Measurements from ENCODE around the gene HS3ST3B1. TPM values are rescaled to one million over a fixed set of nuclear protein-coding genes. Genes with fewer than 3 reads are reported as not detected.

The HS3ST3B1 gene
- total RNA-seq, 2 experiments from 2014 or later = 4.9 to 5.1 TPM

- TF ChIP-seq, protein P1, sequence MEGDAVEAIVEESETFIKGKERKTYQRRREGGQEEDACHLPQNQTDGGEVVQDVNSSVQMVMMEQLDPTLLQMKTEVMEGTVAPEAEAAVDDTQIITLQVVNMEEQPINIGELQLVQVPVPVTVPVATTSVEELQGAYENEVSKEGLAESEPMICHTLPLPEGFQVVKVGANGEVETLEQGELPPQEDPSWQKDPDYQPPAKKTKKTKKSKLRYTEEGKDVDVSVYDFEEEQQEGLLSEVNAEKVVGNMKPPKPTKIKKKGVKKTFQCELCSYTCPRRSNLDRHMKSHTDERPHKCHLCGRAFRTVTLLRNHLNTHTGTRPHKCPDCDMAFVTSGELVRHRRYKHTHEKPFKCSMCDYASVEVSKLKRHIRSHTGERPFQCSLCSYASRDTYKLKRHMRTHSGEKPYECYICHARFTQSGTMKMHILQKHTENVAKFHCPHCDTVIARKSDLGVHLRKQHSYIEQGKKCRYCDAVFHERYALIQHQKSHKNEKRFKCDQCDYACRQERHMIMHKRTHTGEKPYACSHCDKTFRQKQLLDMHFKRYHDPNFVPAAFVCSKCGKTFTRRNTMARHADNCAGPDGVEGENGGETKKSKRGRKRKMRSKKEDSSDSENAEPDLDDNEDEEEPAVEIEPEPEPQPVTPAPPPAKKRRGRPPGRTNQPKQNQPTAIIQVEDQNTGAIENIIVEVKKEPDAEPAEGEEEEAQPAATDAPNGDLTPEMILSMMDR (IDR thresholded peaks at IDR 0.05) = no peak
- H3K27me3 Mint-ChIP-seq = no peaks in the 10 kb centered on the region
- no peaks in the 10 kb centered on the region for H3K4me1 Mint-ChIP-seq (ENCODE audit: low read depth)
- H3K36me3 Mint-ChIP-seq (ENCODE audit: low read depth) = no peaks in the 10 kb centered on the region
- POLR2A ChIA-PET = no interaction called here
- ATAC-seq (no peak), DNase-seq (no peak)
- no peak overlapping the region for H3K27ac Mint-ChIP-seq
- H3K9me3 Mint-ChIP-seq = peaks cover 6% of the 10 kb centered on the region
- no peak overlapping the region for H3K4me3 Mint-ChIP-seq
- intact Hi-C loops (cut with micrococcal nuclease) = no loop called here
- CTCF ChIA-PET = no interaction called here
Observed at GRCh38 chr17:14270508-14270907, 30.4 kb upstream of the HS3ST3B1 start.

DNA sequence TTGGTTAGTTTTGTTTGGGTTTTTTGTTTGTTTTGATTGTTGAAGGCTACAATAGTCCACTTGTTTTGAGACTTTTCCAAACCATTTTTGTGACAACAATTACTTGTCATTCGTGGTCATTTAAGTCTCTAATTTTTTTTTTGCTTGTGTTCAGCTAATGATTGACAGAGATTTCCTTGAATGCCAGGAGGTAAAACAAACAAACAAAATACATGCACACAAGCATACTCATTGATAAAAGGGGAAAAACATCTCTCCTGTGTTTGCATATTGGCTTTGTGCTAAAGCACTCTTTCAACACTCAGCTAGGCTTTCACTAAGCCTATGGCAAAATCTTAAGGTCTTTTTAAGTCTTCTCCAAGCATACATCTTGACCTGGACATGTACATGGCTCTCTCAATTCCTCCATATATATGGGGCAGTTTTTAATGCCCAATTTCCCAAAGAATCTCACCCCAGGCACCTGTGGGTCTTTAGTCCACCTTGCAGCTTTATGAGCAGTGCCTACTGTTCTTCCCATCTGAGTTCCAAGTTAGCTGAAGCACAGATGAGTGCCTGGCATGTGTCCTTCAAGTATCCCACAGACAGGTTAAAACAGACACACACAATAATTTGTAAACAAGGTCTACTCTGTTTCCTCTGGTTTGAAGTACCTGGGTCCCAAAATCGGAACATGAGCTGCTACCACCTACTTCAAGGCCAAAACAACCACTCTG, 24.2 kb upstream of the HS3ST3B1 start:
- POLR2A ChIA-PET = interaction anchor here (1.3 kb wide), 1 partner anchor 25 kb away, joined by 3 read pairs; no protein-coding TSS in a partner anchor
- no peak for DNase-seq
- intact Hi-C loops (cut with micrococcal nuclease) = no loop called here
- TF ChIP-seq, protein P1 (IDR thresholded peaks at IDR 0.05) = no peak
- Mint-ChIP-seq H3K4me3 (no peak overlapping the region), H3K4me1 (ENCODE audit: low read depth) (no peaks in the 10 kb centered on the region), H3K27ac (no peak overlapping the region), H3K9me3 (peaks cover 8% of the 10 kb centered on the region), H3K27me3 (peaks cover 2% of the 10 kb centered on the region), H3K36me3 (ENCODE audit: low read depth) (no peaks in the 10 kb centered on the region)
- ATAC-seq = no peak
- CTCF ChIA-PET = interaction anchor here (0.9 kb wide), 1 partner anchor 563 kb away, joined by 3 read pairs; no protein-coding TSS in a partner anchor

- ATAC-seq (no peak), DNase-seq (no peak)
- Mint-ChIP-seq H3K27me3 (peaks cover 6% of the 10 kb centered on the region), H3K4me1 (ENCODE audit: low read depth) (no peaks in the 10 kb centered on the region), H3K4me3 (no peak overlapping the region), H3K27ac (no peak overlapping the region), H3K36me3 (ENCODE audit: low read depth) (no peaks in the 10 kb centered on the region), H3K9me3 (no peaks in the 10 kb centered on the region)
- CTCF ChIA-PET = no interaction called here
- POLR2A ChIA-PET = no interaction called here
- TF ChIP-seq, protein P1 (IDR thresholded peaks at IDR 0.05) = no peak
- intact Hi-C loops (cut with micrococcal nuclease) = no loop called here
Observed at GRCh38 chr17:14281530-14281929, 19.4 kb upstream of the HS3ST3B1 start.

DNA sequence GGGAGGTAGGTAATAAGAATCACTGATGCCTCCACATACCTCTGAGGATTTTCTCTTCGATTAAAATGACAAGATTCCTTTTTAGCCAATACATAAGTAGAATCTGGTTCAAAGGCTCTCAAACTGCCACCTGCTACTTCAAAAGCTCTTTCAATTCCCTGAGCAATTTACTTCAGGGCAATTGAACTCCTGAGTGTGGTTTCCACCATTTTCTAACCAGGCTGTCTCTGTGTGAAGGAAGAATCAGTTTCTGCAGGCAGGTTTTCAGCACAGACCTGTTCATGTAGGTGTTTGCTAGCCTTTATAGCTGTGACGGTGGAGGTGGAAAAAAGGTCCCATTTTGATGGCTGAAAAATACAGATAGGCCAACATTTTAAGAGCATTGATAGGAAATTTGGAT, 18.2 kb upstream of the HS3ST3B1 start:
- ChIA-PET CTCF (no interaction called here), POLR2A (no interaction called here)
- Mint-ChIP-seq H3K4me3 (no peak overlapping the region), H3K36me3 (ENCODE audit: low read depth) (no peaks in the 10 kb centered on the region), H3K4me1 (ENCODE audit: low read depth) (no peaks in the 10 kb centered on the region), H3K27me3 (peaks cover 5% of the 10 kb centered on the region), H3K9me3 (no peaks in the 10 kb centered on the region), H3K27ac (no peak overlapping the region)
- intact Hi-C loops (cut with micrococcal nuclease) = no loop called here
- TF ChIP-seq, protein P1 (IDR thresholded peaks at IDR 0.05) = no peak
- ATAC-seq = no peak
- no peak for DNase-seq

DNA sequence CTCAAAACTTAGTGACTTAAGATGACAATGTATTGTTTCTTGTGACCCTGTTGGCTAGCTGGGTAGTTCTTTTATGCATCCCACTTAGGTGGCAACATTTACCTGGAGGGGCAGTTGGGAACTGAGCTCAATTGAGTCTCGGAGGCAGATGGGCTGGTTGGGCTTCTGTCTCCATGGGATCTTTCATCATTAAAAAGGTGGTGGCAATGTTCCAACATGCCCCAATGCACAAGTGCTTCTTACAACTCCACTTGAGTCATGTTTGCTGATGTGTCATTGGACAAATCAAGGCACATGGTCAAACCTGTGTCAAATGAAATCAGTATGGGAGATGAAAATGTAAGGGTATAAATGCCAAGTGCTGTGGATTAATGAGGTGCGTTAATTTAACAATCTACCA, 11.7 kb upstream of the HS3ST3B1 start:
- H3K4me3 Mint-ChIP-seq = no peak overlapping the region
- H3K36me3 Mint-ChIP-seq (ENCODE audit: low read depth) = no peaks in the 10 kb centered on the region
- intact Hi-C loops (cut with micrococcal nuclease) = no loop called here

More for the DNA sequence above, 11.7 kb upstream of the HS3ST3B1 start:
- no peak for DNase-seq
- Mint-ChIP-seq H3K9me3 (no peaks in the 10 kb centered on the region), H3K27ac (no peak overlapping the region), H3K27me3 (peaks cover 12% of the 10 kb centered on the region), H3K4me1 (ENCODE audit: low read depth) (no peaks in the 10 kb centered on the region)
- ChIA-PET POLR2A (no interaction called here), CTCF (no interaction called here)
- ATAC-seq = no peak
- TF ChIP-seq, protein P1 (IDR thresholded peaks at IDR 0.05) = no peak
